LNCAP (cell line): ENCODE measurements around the gene CHPT1.

Experiments
- TF ChIP-seq, protein P1 (sequence below): fragments of 450-650 bp; IDR thresholded peaks from 2 replicates; pipeline ENCODE4 v1.5.1; 2017; ENCODE audit warnings: mild to moderate bottlenecking

The CHPT1 gene

DNA sequence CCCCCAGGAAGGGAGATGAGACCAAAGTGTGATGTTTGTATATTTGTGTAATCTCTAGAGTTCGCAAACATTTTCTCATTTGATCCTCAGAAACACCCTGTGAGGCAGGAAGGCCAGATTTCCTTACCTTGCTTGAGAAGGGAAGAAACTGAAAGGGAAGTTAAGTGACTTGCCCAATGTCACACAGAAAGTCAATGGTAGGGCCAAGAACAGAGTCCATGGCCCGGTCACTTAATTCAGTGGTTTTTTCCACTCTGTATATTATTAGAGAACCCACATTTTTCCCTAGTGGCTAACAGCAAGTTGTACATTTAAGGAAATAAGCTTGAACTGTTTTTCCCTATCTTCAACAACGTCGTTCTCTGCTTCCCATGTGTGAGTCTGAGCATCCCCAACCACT, 25.6 kb upstream of the CHPT1 start:
- TF ChIP-seq, protein P1, sequence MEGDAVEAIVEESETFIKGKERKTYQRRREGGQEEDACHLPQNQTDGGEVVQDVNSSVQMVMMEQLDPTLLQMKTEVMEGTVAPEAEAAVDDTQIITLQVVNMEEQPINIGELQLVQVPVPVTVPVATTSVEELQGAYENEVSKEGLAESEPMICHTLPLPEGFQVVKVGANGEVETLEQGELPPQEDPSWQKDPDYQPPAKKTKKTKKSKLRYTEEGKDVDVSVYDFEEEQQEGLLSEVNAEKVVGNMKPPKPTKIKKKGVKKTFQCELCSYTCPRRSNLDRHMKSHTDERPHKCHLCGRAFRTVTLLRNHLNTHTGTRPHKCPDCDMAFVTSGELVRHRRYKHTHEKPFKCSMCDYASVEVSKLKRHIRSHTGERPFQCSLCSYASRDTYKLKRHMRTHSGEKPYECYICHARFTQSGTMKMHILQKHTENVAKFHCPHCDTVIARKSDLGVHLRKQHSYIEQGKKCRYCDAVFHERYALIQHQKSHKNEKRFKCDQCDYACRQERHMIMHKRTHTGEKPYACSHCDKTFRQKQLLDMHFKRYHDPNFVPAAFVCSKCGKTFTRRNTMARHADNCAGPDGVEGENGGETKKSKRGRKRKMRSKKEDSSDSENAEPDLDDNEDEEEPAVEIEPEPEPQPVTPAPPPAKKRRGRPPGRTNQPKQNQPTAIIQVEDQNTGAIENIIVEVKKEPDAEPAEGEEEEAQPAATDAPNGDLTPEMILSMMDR = no peak

DNA sequence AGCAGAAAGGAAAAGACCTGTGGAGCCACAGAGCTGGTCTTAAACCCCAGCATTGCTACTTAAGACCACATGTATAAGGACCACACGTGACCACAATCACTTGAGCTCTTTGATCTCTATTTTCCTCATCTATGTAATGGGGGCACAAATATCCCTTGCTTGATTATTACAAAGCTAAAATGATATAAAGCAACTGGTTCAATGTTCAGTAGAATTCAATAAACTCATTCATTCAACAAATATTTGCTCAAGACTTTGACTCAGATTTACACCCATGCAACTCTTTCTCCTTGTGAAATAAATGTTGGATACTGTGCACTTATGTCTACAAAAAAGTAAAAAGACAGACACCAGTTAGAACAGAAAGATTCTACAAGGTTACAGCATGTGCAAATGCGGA, 21.9 kb upstream of the CHPT1 start:
- TF ChIP-seq, protein P1 = no peak

DNA sequence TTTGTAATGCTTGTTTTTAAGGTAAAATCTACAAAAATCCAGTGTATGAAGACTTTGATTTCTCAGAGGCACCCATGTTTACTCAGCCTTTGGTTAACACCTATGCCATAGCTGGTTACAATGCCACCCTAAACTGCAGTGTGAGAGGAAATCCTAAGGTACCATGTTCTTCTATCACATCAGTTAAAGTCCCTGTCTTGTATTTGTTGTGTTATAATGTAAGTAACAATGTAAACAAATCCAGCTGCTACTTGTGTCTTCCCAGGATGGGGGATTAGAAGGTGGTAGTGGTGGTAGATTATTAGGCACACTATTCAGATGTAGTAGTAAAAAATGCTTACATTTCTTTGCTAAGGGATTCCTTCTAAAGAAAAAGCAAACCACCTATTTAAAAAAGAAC, 19.4 kb upstream of the CHPT1 start:
- TF ChIP-seq, protein P1 = no peak

DNA sequence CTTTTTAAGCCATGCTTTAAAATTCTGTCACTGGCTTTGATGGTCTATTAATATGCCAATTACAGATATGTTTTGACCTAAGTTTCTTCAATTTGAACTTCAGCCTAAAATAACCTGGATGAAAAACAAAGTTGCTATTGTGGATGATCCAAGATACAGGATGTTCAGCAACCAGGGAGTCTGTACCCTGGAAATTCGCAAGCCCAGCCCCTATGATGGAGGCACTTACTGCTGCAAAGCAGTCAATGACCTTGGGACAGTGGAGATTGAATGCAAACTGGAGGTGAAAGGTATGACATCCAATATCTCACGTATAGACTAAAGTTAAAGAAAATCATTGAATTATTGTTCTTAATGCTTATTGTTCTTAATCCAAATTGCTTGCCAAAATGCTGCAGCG, 17.2 kb upstream of the CHPT1 start:
- TF ChIP-seq, protein P1 = no peak

DNA sequence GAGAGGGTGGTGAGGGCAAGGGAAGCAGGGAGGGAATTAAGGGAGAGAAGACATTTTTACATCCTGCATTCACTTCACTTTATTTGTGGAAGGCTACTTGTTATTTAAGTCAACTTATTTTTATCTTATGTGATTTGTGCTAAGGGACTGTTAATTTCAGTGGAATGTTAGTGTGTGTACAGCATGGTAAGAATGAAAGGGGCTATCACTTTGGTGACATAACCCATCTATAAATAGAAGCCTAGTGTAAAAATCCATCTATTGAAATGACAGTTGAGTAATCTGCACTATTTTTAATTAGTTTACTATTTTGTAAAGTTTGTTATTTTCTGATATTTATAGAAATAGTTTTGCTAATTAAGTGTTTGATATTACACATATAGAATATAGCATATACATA, 16.8 kb upstream of the CHPT1 start:
- TF ChIP-seq, protein P1 = no peak

DNA sequence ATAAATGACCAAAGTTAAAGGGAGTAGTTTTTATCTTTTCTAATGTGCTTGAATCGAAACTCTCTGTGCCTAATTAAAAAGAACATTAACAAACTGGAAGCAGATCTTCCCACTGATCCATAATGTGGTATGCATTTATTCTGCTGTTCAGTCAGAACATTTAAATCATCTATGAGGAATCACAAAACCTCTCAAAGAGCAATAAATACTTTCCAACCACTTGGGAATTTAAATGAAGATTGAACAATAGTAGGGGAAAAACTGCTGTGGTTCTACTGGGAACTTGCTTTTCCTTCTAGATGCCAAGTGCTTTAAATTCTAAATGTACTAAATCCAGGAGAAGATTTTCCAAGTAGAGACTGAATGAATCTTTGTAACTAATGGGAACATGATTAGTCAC, 12.3 kb upstream of the CHPT1 start:
- TF ChIP-seq, protein P1 = no peak

DNA sequence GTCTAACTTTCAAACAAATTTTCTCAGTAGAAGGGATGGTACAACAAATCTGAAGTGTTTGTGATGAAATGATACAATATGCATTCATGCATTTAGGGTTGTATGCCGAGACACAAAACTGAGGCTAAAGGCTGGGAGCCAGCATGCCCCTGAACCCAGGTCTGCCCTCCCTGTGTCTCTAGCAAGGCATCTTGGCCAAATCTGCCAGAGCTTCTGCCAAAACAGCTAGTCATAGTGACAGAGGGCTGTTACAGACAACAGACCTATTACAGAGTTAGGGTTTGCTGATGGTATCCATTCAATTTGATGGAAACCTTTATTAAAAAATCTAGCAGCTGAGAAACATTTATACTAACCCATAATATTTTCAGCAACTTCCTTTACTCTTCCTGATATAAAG, 11.3 kb upstream of the CHPT1 start:
- TF ChIP-seq, protein P1 = no peak

DNA sequence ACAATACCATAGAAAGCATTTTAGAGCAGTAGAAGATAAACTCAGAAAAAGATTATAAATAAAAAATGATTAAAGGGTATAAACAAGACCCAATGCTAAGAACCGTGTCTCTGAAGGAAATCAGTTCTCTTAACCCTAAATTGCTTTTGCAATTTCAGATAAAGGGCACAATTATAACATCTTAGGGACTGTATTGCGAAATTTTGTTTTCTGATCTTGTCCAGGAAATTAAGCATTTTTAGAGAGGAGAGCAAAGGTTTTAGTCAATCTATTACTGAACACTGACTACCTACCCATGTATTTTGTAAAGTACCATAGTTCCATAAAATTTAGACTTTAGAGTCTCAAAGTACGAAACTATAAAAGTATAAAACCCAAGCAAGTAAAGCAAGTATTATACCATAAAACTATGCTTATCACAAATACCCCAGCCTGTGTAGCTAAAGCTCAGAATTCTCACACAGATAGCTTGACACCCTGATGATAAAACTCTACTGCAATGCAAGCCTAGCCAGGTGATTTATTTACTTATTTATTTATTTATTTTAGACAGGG, 6.8 kb upstream of the CHPT1 start:
- TF ChIP-seq, protein P1 = no peak
